Endothelial cell of umbilical vein (primary cell): ENCODE data around the gene ZNF423. TPM values are rescaled to one million over a fixed set of nuclear protein-coding genes. Genes with fewer than 3 reads are reported as not detected.

Experiments used
- BruUV-seq: library from RNA; stranded (reverse); fragments of 400-500 nt; replicated peaks from 2 replicates; lab custom pipeline; 2021; lab: Mats Ljungman, UMichigan
- CTCF ChIA-PET: fragments of 300-600, 350-600 bp; sonication (Branson Sonifier 250); formaldehyde crosslinking; loops from one replicate; lab custom pipeline; 2021; ENCODE audit warnings: antibody characterized with exemption, inconsistent platforms; lab: Charles Lee
- POLR2A ChIA-PET: fragments of 300-600, 350-600 bp; sonication (Branson Sonifier 250); formaldehyde crosslinking; loops from one replicate; lab custom pipeline; 2021; ENCODE audit warnings: antibody characterized with exemption, inconsistent platforms; lab: Charles Lee
- DNase-seq: peaks from one replicate; pipeline ENCODE4 v3.0.0-alpha.2; 2011; ENCODE audit warnings: low read depth, low spot score
- FAIRE-seq: peaks from 2 replicates; lab custom pipeline; 2011; peaks lifted over from hg19 to GRCh38; lab: Jason Lieb, UNC
- H2AFZ ChIP-seq: 2 replicates; pipeline ENCODE4 v1.6.0; 2012; ENCODE audit warnings: low read depth, low read length, control low read depth, inconsistent platforms
- H3K27ac ChIP-seq: 2 replicates; pipeline ENCODE4 v1.5.1; 2011; ENCODE audit warnings: low read depth, mild to moderate bottlenecking, control low read depth, low read length, moderate library complexity; ENCODE audit not compliant: insufficient read depth
- H3K27me3 ChIP-seq, 2 experiments: 2 replicates each; pipeline versions ENCODE4 v1.6.0 to v1.6.1; 2011; ENCODE audit warnings: low read length in 2 of 2, mixed read lengths in 1 of 2; ENCODE audit not compliant: control insufficient read depth in 2 of 2, insufficient read depth in 2 of 2
- H3K36me3 ChIP-seq, 2 experiments: 2 replicates in 1 of 2; 3 replicates in 1 of 2; pipeline ENCODE4 v1.5.1; 2011; ENCODE audit warnings: low read length in 2 of 2, mild to moderate bottlenecking in 1 of 2, moderate library complexity in 1 of 2; ENCODE audit not compliant: control insufficient read depth in 2 of 2, insufficient read depth in 2 of 2; ENCODE audit errors: extremely low read depth in 1 of 2
- H3K4me1 ChIP-seq: 3 replicates; pipeline ENCODE4 v1.5.1; 2011; ENCODE audit warnings: mild to moderate bottlenecking, low read length; ENCODE audit not compliant: control insufficient read depth, insufficient read depth; ENCODE audit errors: extremely low read depth
- H3K4me2 ChIP-seq: 2 replicates; pipeline ENCODE4 v1.6.1; 2011; ENCODE audit warnings: low read length, control low read depth, mixed read lengths; ENCODE audit not compliant: insufficient read depth
- H3K4me3 ChIP-seq, 3 experiments: fragments of 200-600 bp in 1 of 3; sonication (generic), shearing (Covaris generic) in 1 of 3; replicated peaks in 1 of 3; 2 replicates each; pipeline ENCODE4 v1.5.1; 2011 to 2016; ENCODE audit warnings: control low read depth in 3 of 3, low read length in 3 of 3, mild to moderate bottlenecking in 2 of 3, inconsistent platforms in 1 of 3, low read depth in 1 of 3, moderate library complexity in 1 of 3; ENCODE audit not compliant: insufficient read depth in 1 of 3
- H3K79me2 ChIP-seq: 2 replicates; pipeline ENCODE4 v1.6.0; 2012; ENCODE audit warnings: low read length, inconsistent platforms; ENCODE audit not compliant: control insufficient read depth, insufficient read depth
- H3K9ac ChIP-seq: replicated peaks from 2 replicates; pipeline ENCODE3; 2011; ENCODE audit warnings: low read length, control low read depth; ENCODE audit not compliant: insufficient read depth; ENCODE audit errors: extremely low read depth
- H3K9me1 ChIP-seq: replicated peaks from 3 replicates; pipeline ENCODE4 v1.6.0; 2011; ENCODE audit warnings: mild to moderate bottlenecking, low read length; ENCODE audit not compliant: control insufficient read depth, insufficient read depth; ENCODE audit errors: extremely low read depth
- H3K9me3 ChIP-seq: replicated peaks from 2 replicates; pipeline ENCODE4 v1.5.1; 2012; ENCODE audit warnings: low read length, inconsistent platforms; ENCODE audit not compliant: control insufficient read depth, insufficient read depth
- H4K20me1 ChIP-seq: replicated peaks from 2 replicates; pipeline ENCODE3; 2011; ENCODE audit warnings: mild to moderate bottlenecking, low read length; ENCODE audit not compliant: control insufficient read depth, insufficient read depth; ENCODE audit errors: extremely low read depth
- EZH2 ChIP-seq: IDR thresholded peaks from 2 replicates; pipeline ENCODE4 v1.6.1; 2012; ENCODE audit warnings: borderline replicate concordance, low read depth, mild to moderate bottlenecking, moderate library complexity, low read length, inconsistent platforms; ENCODE audit not compliant: severe bottlenecking
- FOS ChIP-seq: IDR thresholded peaks from 2 replicates; pipeline ENCODE4 v1.6.1; 2011; ENCODE audit warnings: mild to moderate bottlenecking, low read length, moderate library complexity, borderline replicate concordance; ENCODE audit not compliant: insufficient read depth
- GATA2 ChIP-seq: IDR thresholded peaks from 2 replicates; pipeline ENCODE4 v1.7.0; 2011; ENCODE audit warnings: low read depth, mild to moderate bottlenecking, moderate library complexity, mixed read lengths, low read length; ENCODE audit not compliant: insufficient read length, insufficient read depth
- JUN ChIP-seq: IDR thresholded peaks from 2 replicates; pipeline ENCODE4 v1.6.1; 2011; ENCODE audit warnings: borderline replicate concordance, low read depth; ENCODE audit not compliant: insufficient read length, insufficient read depth
- MYC ChIP-seq: IDR thresholded peaks from one replicate; pipeline ENCODE4 v1.6.1; 2011; ENCODE audit warnings: mild to moderate bottlenecking, low read depth, low read length
- POLR2A ChIP-seq: IDR thresholded peaks from 2 replicates; pipeline ENCODE4 v1.6.1; 2012; ENCODE audit warnings: low read depth, mild to moderate bottlenecking, control low read depth, low read length
- POLR2AphosphoS5 ChIP-seq: IDR thresholded peaks from 2 replicates; pipeline ENCODE4 v1.6.1; 2012; ENCODE audit warnings: low read depth, mild to moderate bottlenecking, control low read depth, low read length, moderate library complexity; ENCODE audit not compliant: insufficient read depth
- dilution Hi-C: fragments of 300-500 bp; cut with MboI; formaldehyde crosslinking; loops from one replicate; pipeline ENCODE4 v1.15.0; 2019; ENCODE audit warnings: low sequenced_read_pairs; ENCODE audit not compliant: extremely low pct_ligation_motif_present
- intact Hi-C: fragments of 100-400 bp; cut with micrococcal nuclease; formaldehyde crosslinking; loops from one replicate; pipeline ENCODE4 v1.10.0; 2022
- polyA plus RNA-seq, 4 experiments: library from polyadenylated mRNA; depleted of rRNA in 3 of 4; stranded (reverse) in 3 of 4; unstranded in 1 of 4; fragments of >200 nt; gene quantifications; 2 replicates each; pipeline versions ENCODE4 v1.2.1 to v1.2.3, GENCODE V29; 2011 to 2012; ENCODE audit warnings: missing spikeins in 1 of 4
- total RNA-seq: library from RNA; stranded (reverse); gene quantifications from 2 replicates; pipeline ENCODE4 v1.2.3, GENCODE V29; 2021
- TF ChIP-seq, protein P1 (sequence below), 2 donors: IDR thresholded peaks; 1 replicate in 1 of 2; 2 replicates in 1 of 2; pipeline ENCODE4 v1.5.1; 2011; ENCODE audit warnings: low read length in 2 of 2, mild to moderate bottlenecking in 2 of 2, moderate library complexity in 2 of 2, control low read depth in 1 of 2, inconsistent platforms in 1 of 2, low read depth in 1 of 2; ENCODE audit not compliant: insufficient read depth in 1 of 2; ENCODE audit errors: extremely low read depth in 1 of 2
- TF ChIP-seq, protein P2 (sequence below): IDR thresholded peaks from 2 replicates; pipeline ENCODE4 v1.6.1; 2011; ENCODE audit not compliant: insufficient read depth, insufficient read length

The ZNF423 gene
- total and polyA plus RNA-seq, 2 donors (not counting 3 experiments of a cell fraction or from before 2014, with no cell fraction given), result 2.2 to 8.1 TPM

DNA sequence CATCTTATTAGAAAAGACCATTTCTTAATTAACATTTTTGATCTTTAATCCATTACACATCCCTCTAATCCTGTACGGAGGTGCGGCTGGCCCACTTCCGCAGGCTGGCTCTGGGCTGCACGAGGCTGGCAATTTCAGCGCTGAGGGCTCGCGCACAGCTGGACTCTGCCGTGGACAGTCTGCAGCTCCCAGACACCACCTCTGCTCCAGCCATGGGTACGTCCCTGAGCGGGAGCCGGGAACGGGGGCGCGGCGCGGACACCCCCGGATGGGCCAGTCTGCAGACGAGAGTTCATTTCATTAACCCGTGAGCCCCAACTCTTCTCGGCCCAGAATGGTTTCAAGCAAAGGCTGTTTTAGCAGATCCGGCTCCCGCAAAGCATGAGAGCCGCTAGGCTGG lies 87.9 kb downstream of the ZNF423 start:
- POLR2A ChIA-PET, result no interaction called here
- TF ChIP-seq, protein P1, sequence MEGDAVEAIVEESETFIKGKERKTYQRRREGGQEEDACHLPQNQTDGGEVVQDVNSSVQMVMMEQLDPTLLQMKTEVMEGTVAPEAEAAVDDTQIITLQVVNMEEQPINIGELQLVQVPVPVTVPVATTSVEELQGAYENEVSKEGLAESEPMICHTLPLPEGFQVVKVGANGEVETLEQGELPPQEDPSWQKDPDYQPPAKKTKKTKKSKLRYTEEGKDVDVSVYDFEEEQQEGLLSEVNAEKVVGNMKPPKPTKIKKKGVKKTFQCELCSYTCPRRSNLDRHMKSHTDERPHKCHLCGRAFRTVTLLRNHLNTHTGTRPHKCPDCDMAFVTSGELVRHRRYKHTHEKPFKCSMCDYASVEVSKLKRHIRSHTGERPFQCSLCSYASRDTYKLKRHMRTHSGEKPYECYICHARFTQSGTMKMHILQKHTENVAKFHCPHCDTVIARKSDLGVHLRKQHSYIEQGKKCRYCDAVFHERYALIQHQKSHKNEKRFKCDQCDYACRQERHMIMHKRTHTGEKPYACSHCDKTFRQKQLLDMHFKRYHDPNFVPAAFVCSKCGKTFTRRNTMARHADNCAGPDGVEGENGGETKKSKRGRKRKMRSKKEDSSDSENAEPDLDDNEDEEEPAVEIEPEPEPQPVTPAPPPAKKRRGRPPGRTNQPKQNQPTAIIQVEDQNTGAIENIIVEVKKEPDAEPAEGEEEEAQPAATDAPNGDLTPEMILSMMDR (IDR thresholded peaks at IDR 0.05; ENCODE audit: extremely low read depth in 1 of 2, insufficient read depth in 1 of 2, low read depth in 1 of 2, low read length in 2 of 2), result no peak
- TF ChIP-seq, protein P2, sequence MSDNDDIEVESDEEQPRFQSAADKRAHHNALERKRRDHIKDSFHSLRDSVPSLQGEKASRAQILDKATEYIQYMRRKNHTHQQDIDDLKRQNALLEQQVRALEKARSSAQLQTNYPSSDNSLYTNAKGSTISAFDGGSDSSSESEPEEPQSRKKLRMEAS, result no peak
- TF ChIP-seq MYC, result no peak
- TF ChIP-seq FOS, result no peak
- TF ChIP-seq JUN, result no peak
- no peak for TF ChIP-seq POLR2AphosphoS5
- no peak for TF ChIP-seq EZH2
- no peak for TF ChIP-seq GATA2
- TF ChIP-seq POLR2A, result no peak
- FAIRE-seq (no peak), DNase-seq (no peak)
- CTCF ChIA-PET, result interaction anchor here (1.6 kb wide), 1 partner anchor 12 kb away, joined by 3 read pairs; no protein-coding TSS in a partner anchor
- Histone ChIP-seq H3K4me1 (no peaks in the 10 kb centered on the region), H3K36me3 (no peaks in the 10 kb centered on the region), H3K79me2 (no peaks in the 10 kb centered on the region), H3K9me3 (no peaks in the 10 kb centered on the region), H2AFZ (no peak overlapping the region), H3K4me3 (no peak overlapping the region), H3K4me2 (no peak overlapping the region), H3K27ac (no peak overlapping the region), H3K9ac (no peak overlapping the region), H3K27me3 (no peaks in the 10 kb centered on the region), H4K20me1 (no peaks in the 10 kb centered on the region), H3K9me1 (no peaks in the 10 kb centered on the region)
- intact Hi-C loops (no loop called here), dilution Hi-C loops (no loop called here)
- no TSS peak for BruUV-seq
